ENCODE results near the gene TGM5. TPM values are rescaled to one million over a fixed set of nuclear protein-coding genes. Genes with fewer than 3 reads are reported as not detected.

TGM5 gene
- polyA plus RNA-seq, 2 of the 4 experiments (the other 2 are of a cell fraction) = not detected

DNA sequence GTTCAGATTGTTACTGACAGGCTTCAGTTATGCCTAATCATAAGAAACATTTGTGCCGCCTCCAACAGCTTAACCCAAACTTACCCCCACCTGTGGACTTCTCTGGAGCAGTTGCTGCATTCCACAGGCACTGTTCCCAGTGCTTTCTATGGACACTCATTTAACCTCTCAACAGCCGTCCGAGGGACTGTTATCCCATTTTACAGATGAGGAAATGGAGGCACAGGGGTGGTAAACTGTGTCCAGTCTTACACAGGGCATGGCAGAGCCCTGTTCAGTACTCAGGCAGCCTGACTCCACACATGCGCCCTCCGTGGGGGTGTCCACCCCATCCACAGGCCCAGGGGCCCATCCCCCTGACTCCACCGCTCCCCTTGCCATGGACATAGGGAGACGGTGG, 14.3 kb upstream of the TGM5 start:
- CTCF ChIA-PET = interaction anchor here (1.1 to 1.6 kb wide), 2 partner anchors 56 to 95 kb away, joined by 4 to 5 read pairs; partner anchors contain the start of gene CCNDBP1
- H3K4me1 ChIP-seq = no peaks in the 10 kb centered on the region
- no peak overlapping the region for H3K27ac ChIP-seq
- DNase-seq (ENCODE audit: low read depth in 1 of 2, low spot score in 1 of 2) (no peak), FAIRE-seq (no peak), ATAC-seq (no peak)
- H3K9me3 ChIP-seq = no peaks in the 10 kb centered on the region
- H3K4me2 ChIP-seq = no peak overlapping the region
- POLR2A ChIA-PET = no interaction called here
- 55% methylated on average over 7 of the region's 7 CpGs for WGBS (ENCODE audit: missing lambda C conversion rate)
- H3K4me3 ChIP-seq = no peak overlapping the region
- TF ChIP-seq, protein P1, sequence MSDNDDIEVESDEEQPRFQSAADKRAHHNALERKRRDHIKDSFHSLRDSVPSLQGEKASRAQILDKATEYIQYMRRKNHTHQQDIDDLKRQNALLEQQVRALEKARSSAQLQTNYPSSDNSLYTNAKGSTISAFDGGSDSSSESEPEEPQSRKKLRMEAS (IDR thresholded peaks at IDR 0.05) = no peak
- TF ChIP-seq, protein P2, sequence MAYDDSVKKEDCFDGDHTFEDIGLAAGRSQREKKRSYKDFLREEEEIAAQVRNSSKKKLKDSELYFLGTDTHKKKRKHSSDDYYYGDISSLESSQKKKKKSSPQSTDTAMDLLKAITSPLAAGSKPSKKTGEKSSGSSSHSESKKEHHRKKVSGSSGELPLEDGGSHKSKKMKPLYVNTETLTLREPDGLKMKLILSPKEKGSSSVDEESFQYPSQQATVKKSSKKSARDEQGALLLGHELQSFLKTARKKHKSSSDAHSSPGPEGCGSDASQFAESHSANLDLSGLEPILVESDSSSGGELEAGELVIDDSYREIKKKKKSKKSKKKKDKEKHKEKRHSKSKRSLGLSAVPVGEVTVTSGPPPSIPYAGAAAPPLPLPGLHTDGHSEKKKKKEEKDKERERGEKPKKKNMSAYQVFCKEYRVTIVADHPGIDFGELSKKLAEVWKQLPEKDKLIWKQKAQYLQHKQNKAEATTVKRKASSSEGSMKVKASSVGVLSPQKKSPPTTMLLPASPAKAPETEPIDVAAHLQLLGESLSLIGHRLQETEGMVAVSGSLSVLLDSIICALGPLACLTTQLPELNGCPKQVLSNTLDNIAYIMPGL (CRISPR knock-in tag; IDR thresholded peaks at IDR 0.05; ENCODE audit: borderline replicate concordance) = no peak
- TF ChIP-seq ZSCAN20 (CRISPR knock-in tag; IDR thresholded peaks at IDR 0.05) = no peak
- TF ChIP-seq RNF2 (IDR thresholded peaks at IDR 0.05; ENCODE audit: borderline replicate concordance, low read depth) = no peak
- no peak for TF ChIP-seq FOXS1 (CRISPR knock-in tag; IDR thresholded peaks at IDR 0.05)
- no peak for TF ChIP-seq EP300 (IDR thresholded peaks at IDR 0.05)
- no peak for TF ChIP-seq NPAS2 (CRISPR knock-in tag; IDR thresholded peaks at IDR 0.05; ENCODE audit: borderline replicate concordance)
- no peak for TF ChIP-seq NFE2L2 (conservative IDR thresholded peaks at IDR 0.05; ENCODE audit: low read length)
- no peak for TF ChIP-seq POLR2AphosphoS2 (conservative IDR thresholded peaks at IDR 0.05; ENCODE audit: low read length)
- no peak for TF ChIP-seq HEYL (CRISPR knock-in tag; IDR thresholded peaks at IDR 0.05)
- TF ChIP-seq, protein P3, sequence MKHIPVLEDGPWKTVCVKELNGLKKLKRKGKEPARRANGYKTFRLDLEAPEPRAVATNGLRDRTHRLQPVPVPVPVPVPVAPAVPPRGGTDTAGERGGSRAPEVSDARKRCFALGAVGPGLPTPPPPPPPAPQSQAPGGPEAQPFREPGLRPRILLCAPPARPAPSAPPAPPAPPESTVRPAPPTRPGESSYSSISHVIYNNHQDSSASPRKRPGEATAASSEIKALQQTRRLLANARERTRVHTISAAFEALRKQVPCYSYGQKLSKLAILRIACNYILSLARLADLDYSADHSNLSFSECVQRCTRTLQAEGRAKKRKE (CRISPR knock-in tag; IDR thresholded peaks at IDR 0.05; ENCODE audit: low read depth) = no peak
- no peak for TF ChIP-seq ESRRA (IDR thresholded peaks at IDR 0.05; ENCODE audit: borderline replicate concordance, low read length)
- TF ChIP-seq, protein P4, sequence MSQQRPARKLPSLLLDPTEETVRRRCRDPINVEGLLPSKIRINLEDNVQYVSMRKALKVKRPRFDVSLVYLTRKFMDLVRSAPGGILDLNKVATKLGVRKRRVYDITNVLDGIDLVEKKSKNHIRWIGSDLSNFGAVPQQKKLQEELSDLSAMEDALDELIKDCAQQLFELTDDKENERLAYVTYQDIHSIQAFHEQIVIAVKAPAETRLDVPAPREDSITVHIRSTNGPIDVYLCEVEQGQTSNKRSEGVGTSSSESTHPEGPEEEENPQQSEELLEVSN (IDR thresholded peaks at IDR 0.05; ENCODE audit: borderline replicate concordance, low read depth) = no peak
- TF ChIP-seq HOXB5 (CRISPR knock-in tag; IDR thresholded peaks at IDR 0.05) = no peak
- TF ChIP-seq FOSL2 (IDR thresholded peaks at IDR 0.05) = no peak
- no peak for TF ChIP-seq FOSL2 (CRISPR knock-in tag; IDR thresholded peaks at IDR 0.05)
- no peak for TF ChIP-seq BHLHE40 (IDR thresholded peaks at IDR 0.05; ENCODE audit: low read depth, low read length)
- TF ChIP-seq, protein P5, sequence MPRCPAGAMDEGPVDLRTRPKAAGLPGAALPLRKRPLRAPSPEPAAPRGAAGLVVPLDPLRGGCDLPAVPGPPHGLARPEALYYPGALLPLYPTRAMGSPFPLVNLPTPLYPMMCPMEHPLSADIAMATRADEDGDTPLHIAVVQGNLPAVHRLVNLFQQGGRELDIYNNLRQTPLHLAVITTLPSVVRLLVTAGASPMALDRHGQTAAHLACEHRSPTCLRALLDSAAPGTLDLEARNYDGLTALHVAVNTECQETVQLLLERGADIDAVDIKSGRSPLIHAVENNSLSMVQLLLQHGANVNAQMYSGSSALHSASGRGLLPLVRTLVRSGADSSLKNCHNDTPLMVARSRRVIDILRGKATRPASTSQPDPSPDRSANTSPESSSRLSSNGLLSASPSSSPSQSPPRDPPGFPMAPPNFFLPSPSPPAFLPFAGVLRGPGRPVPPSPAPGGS (IDR thresholded peaks at IDR 0.05) = no peak
- TF ChIP-seq, protein P6, sequence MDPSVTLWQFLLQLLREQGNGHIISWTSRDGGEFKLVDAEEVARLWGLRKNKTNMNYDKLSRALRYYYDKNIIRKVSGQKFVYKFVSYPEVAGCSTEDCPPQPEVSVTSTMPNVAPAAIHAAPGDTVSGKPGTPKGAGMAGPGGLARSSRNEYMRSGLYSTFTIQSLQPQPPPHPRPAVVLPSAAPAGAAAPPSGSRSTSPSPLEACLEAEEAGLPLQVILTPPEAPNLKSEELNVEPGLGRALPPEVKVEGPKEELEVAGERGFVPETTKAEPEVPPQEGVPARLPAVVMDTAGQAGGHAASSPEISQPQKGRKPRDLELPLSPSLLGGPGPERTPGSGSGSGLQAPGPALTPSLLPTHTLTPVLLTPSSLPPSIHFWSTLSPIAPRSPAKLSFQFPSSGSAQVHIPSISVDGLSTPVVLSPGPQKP (IDR thresholded peaks at IDR 0.05; ENCODE audit: low read depth, low read length) = no peak

DNA sequence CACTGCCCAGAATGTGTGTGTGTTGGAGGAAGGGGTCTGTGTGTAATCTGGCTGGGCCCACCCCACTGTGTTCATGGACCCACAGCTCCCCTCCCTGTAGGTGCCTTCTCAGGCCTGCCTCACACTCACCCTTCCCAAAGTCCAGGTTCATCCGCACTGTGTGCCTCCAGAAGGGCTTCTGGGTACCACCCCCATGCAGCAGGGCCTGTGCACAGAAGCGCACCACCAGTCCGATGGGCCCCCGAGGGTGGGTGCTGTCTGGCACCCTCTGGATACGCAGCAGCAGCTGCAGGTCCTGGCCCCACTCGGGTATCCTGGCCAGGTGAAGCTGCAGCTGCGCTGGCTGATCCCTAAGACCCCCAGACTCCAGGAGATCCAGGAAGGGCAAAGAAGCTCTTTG, 12.8 kb upstream of the TGM5 start:
- no peak overlapping the region for H3K4me2 ChIP-seq
- TF ChIP-seq TP53 (CRISPR knock-in tag; IDR thresholded peaks at IDR 0.05) (no peak), HDAC2 (IDR thresholded peaks at IDR 0.05) (no peak)
- H3K9me3 ChIP-seq = no peaks in the 10 kb centered on the region
- H3K27ac ChIP-seq = no peak overlapping the region
- ChIA-PET POLR2A (no interaction called here), CTCF (interaction anchor here (0.6 to 1.3 kb wide), 2 partner anchors 20 to 75 kb away, joined by 4 to 7 read pairs; no protein-coding TSS in a partner anchor)
- ATAC-seq (peak in 1 of 2 experiments; percentile 19; a peak in 1 of 6 replicates), FAIRE-seq (no peak), DNase-seq (ENCODE audit: low read depth in 1 of 2, low spot score in 1 of 2) (no peak)
- no peak overlapping the region for H3K4me3 ChIP-seq
- no peaks in the 10 kb centered on the region for H3K4me1 ChIP-seq
- WGBS (ENCODE audit: missing lambda C conversion rate) = 32% methylated on average over 3 of the region's 7 CpGs

All from A549 (cell line).